ENCODE measurements around the gene METTL8.

GRCh38 chr2:171480908-171481307 is 47.1 kb upstream of the METTL8 start:
- TF ChIP-seq CTCF (IDR thresholded peaks at IDR 0.05) (no peak), POLR2A (IDR thresholded peaks at IDR 0.05) (no peak)
